GM19395 (cell line): ENCODE results near the gene DNAJC22.
"Not testable (repeated sequence)": the region's sequence is repeated elsewhere in the genome, so short reads cannot be mapped to it uniquely, and the experiment has no call there.

Experiments used
- ATAC-seq: cut with Tn5 transposase; IDR thresholded peaks from one replicate; pipeline ENCODE4 v1.9.1; 2021; ENCODE audit warnings: mild to moderate bottlenecking, moderate library complexity; ENCODE audit not compliant: unreplicated experiment

Gene DNAJC22

GRCh38 chr12:49330631-49331379 is 15.9 kb upstream of the DNAJC22 start:
- no peak for ATAC-seq

GRCh38 chr12:49331380-49332222 is 15.1 kb upstream of the DNAJC22 start:
- ATAC-seq: no peak

- ATAC-seq: no peak
Observed at GRCh38 chr12:49332441-49332861, 14.2 kb upstream of the DNAJC22 start.

GRCh38 chr12:49332891-49333371 is 13.8 kb upstream of the DNAJC22 start:
- ATAC-seq: no peak

GRCh38 chr12:49333778-49334177 is 12.9 kb upstream of the DNAJC22 start:
- ATAC-seq: not testable (repeated sequence)

- no peak for ATAC-seq
Observed at GRCh38 chr12:49334226-49334625, 12.5 kb upstream of the DNAJC22 start.

GRCh38 chr12:49334681-49335080 is 12.0 kb upstream of the DNAJC22 start:
- no peak for ATAC-seq

- ATAC-seq: no peak
Observed at GRCh38 chr12:49335118-49335954, 11.4 kb upstream of the DNAJC22 start.

- ATAC-seq: no peak
Observed at GRCh38 chr12:49335955-49336644, 10.6 kb upstream of the DNAJC22 start.

GRCh38 chr12:49336645-49337584 is 9.8 kb upstream of the DNAJC22 start, which contains the start of gene C1QL4:
Gene C1QL4, minus strand, starts transcription at chr12:49337188. Its CDS starts 711 bp downstream, at chr12:49336477.
- ATAC-seq: peak; percentile 72

GRCh38 chr12:49338830-49339463 is 7.7 kb upstream of the DNAJC22 start:
- no peak for ATAC-seq

GRCh38 chr12:49339464-49339861 is 7.2 kb upstream of the DNAJC22 start:
- no peak for ATAC-seq

GRCh38 chr12:49340095-49340870 is 6.4 kb upstream of the DNAJC22 start:
- ATAC-seq: no peak

- no peak for ATAC-seq
Observed at GRCh38 chr12:49340971-49341776, 5.5 kb upstream of the DNAJC22 start.

GRCh38 chr12:49341777-49342065 is 5.0 kb upstream of the DNAJC22 start:
- no peak for ATAC-seq

- ATAC-seq: peak; percentile 81
Observed at GRCh38 chr12:49342066-49342913, 4.4 kb upstream of the DNAJC22 start.
